Prostate gland (tissue), 2 donors: ENCODE results near the gene DUSP1. TPM values are rescaled to one million over a fixed set of nuclear protein-coding genes. Genes with fewer than 3 reads are reported as not detected.

Source experiments
- DNase-seq: peaks from one replicate; pipeline ENCODE4 v3.0.0-alpha.2; 2019; ENCODE audit warnings: low spot score
- H3K27ac ChIP-seq, 2 donors: fragments of 200-600 bp; sonication (generic); 2 replicates each; pipeline ENCODE4 v1.5.1; 2017 to 2019
- H3K27me3 ChIP-seq: fragments of 200-600 bp; sonication (generic); replicated peaks from 2 replicates; pipeline ENCODE4 v1.5.1; 2019; ENCODE audit not compliant: insufficient read depth
- H3K36me3 ChIP-seq, 2 donors: fragments of 200-600 bp; sonication (generic); 1 replicate in 1 of 2; 2 replicates in 1 of 2; pipeline versions ENCODE4 v1.5.1 to v1.8.1; 2017 to 2019
- H3K4me1 ChIP-seq: fragments of 200-600 bp; sonication (generic); replicated peaks from 2 replicates; pipeline ENCODE4 v1.5.1; 2019
- H3K4me3 ChIP-seq, 2 donors: fragments of 200-600 bp; sonication (generic); 2 replicates each; pipeline ENCODE4 v1.5.1; 2017 to 2019
- H3K9me3 ChIP-seq: fragments of 200-600 bp; sonication (generic); 2 replicates; pipeline ENCODE4 v1.5.1; 2017
- CTCF ChIP-seq, 4 experiments: fragments of 200-600 bp in 2 of 4; fragments of 450-650 bp in 2 of 4; sonication (generic) in 2 of 4; IDR thresholded peaks; 1 replicate in 3 of 4; 2 replicates in 1 of 4; pipeline ENCODE4 v1.5.1; 2016 to 2019; ENCODE audit warnings: antibody characterized with exemption in 4 of 4, mild to moderate bottlenecking in 2 of 4, moderate library complexity in 2 of 4
- POLR2A ChIP-seq: fragments of 450-650 bp; IDR thresholded peaks from one replicate; pipeline ENCODE4 v1.6.1; 2016; ENCODE audit warnings: antibody characterized with exemption, mild to moderate bottlenecking
- POLR2AphosphoS5 ChIP-seq: sonication (generic); formaldehyde crosslinking; IDR thresholded peaks from one replicate; pipeline ENCODE4 v1.6.1; 2017; ENCODE audit warnings: antibody characterized with exemption
- WGBS: methylation state at CpG from one replicate; pipeline ENCODE4 v1.1.5; 2018; 5-methylcytosine and 5-hydroxymethylcytosine counted together
- intact Hi-C: fragments of 100-400 bp; cut with DNase I; formaldehyde crosslinking; loops from one replicate; pipeline ENCODE4 v1.14.2; 2022
- total RNA-seq, 2 donors: library from RNA; depleted of rRNA; stranded (reverse); fragments of >200 nt; gene quantifications; one replicate each; pipeline ENCODE4 v1.1.0, GENCODE V29; 2016

The DUSP1 gene
- total RNA-seq, 2 donors from 2014 or later: 559 to 659 TPM

- no peaks in the 10 kb centered on the region for H3K36me3 ChIP-seq
- TF ChIP-seq POLR2A: no peak
- no peak for TF ChIP-seq CTCF (IDR thresholded peaks at IDR 0.05)
- no peak for TF ChIP-seq POLR2AphosphoS5
- WGBS: 73% methylated on average over 6 of the region's 6 CpGs
- no peak for DNase-seq
- intact Hi-C loops: no loop called here
- no peak overlapping the region for H3K4me3 ChIP-seq
- no peaks in the 10 kb centered on the region for H3K4me1 ChIP-seq
- no peak overlapping the region for H3K27ac ChIP-seq
- H3K9me3 ChIP-seq: no peaks in the 10 kb centered on the region
- H3K27me3 ChIP-seq: no peaks in the 10 kb centered on the region
Measured at GRCh38 chr5:172754596-172755356, 16.2 kb downstream of the DUSP1 start.

DNA sequence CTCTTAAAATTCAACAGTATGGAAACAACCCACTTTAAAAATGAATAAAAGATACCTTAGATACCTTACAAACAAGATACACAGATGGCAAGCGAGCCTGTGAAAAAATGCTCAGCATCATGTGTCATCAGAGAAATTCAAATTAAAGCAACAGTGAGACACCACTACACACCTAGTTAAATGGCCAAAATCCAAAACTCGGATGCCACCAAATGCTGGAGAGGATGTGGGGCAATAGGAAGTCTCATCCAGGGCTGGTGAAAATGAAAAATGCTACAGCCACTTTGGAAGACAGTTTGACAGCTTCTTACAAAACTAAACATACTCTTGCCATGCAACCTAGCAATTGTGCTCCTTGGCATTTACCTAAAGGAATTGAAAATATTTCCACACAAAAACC lies 17.9 kb downstream of the DUSP1 start:
- intact Hi-C loops: no loop called here
- no peak for DNase-seq
- H3K27ac ChIP-seq: no peak overlapping the region
- H3K4me1 ChIP-seq: no peaks in the 10 kb centered on the region
- H3K4me3 ChIP-seq: no peak overlapping the region
- WGBS: 34% methylated on average over 2 of the region's 2 CpGs
- no peaks in the 10 kb centered on the region for H3K36me3 ChIP-seq
- no peaks in the 10 kb centered on the region for H3K27me3 ChIP-seq
- H3K9me3 ChIP-seq: no peaks in the 10 kb centered on the region
- TF ChIP-seq CTCF (IDR thresholded peaks at IDR 0.05) (no peak), POLR2AphosphoS5 (no peak), POLR2A (no peak)

- Histone ChIP-seq H3K27me3 (no peaks in the 10 kb centered on the region), H3K36me3 (no peaks in the 10 kb centered on the region), H3K4me1 (no peaks in the 10 kb centered on the region), H3K27ac (no peak overlapping the region), H3K9me3 (no peaks in the 10 kb centered on the region), H3K4me3 (no peak overlapping the region)
- TF ChIP-seq POLR2AphosphoS5 (no peak), POLR2A (no peak), CTCF (IDR thresholded peaks at IDR 0.05) (no peak)
- intact Hi-C loops: no loop called here
- 95% methylated on average over 14 of the region's 14 CpGs for WGBS
- DNase-seq: no peak
Measured at GRCh38 chr5:172751761-172752510, 19.1 kb downstream of the DUSP1 start.

- Histone ChIP-seq H3K36me3 (no peaks in the 10 kb centered on the region), H3K4me1 (no peaks in the 10 kb centered on the region), H3K27me3 (no peaks in the 10 kb centered on the region), H3K9me3 (no peaks in the 10 kb centered on the region), H3K27ac (peak overlapping the region in 1 of 2 donors; percentile 24), H3K4me3 (no peak overlapping the region)
- 55% methylated on average over 19 of the region's 19 CpGs for WGBS
- intact Hi-C loops: no loop called here
- DNase-seq: no peak
- no peak for TF ChIP-seq CTCF (IDR thresholded peaks at IDR 0.05)
- TF ChIP-seq POLR2A: no peak
- TF ChIP-seq POLR2AphosphoS5: no peak
Measured at GRCh38 chr5:172749881-172750633, 20.9 kb downstream of the DUSP1 start.
